ENCODE data around the gene LRRC27.

LRRC27 gene

GRCh38 chr10:132339276-132339675, 7.3 kb downstream of the LRRC27 start:
- no peak for DNase-seq

- no peak for DNase-seq
These were observed 9.0 kb downstream of the LRRC27 start for GRCh38 chr10:132341017-132341416.

GRCh38 chr10:132341781-132342180, 9.8 kb downstream of the LRRC27 start:
- no peak for DNase-seq

GRCh38 chr10:132342553-132342952, 10.6 kb downstream of the LRRC27 start:
- no peak for DNase-seq

- no peak for DNase-seq
These were observed 12.4 kb downstream of the LRRC27 start for GRCh38 chr10:132344386-132344785.

GRCh38 chr10:132345345-132345744, 13.4 kb downstream of the LRRC27 start:
- DNase-seq = no peak

GRCh38 chr10:132346806-132347205, 14.8 kb downstream of the LRRC27 start:
- no peak for DNase-seq

GRCh38 chr10:132347211-132347930, 15.4 kb downstream of the LRRC27 start:
- no peak for DNase-seq

- no peak for DNase-seq
These were observed 15.9 kb downstream of the LRRC27 start for GRCh38 chr10:132347931-132348267.

GRCh38 chr10:132349766-132350165, 17.8 kb downstream of the LRRC27 start:
- no peak for DNase-seq

GRCh38 chr10:132350391-132350790, 18.4 kb downstream of the LRRC27 start:
- DNase-seq = no peak

- DNase-seq = no peak
These were observed 19.0 kb downstream of the LRRC27 start for GRCh38 chr10:132350946-132351345.

- no peak for DNase-seq
These were observed 19.6 kb downstream of the LRRC27 start for GRCh38 chr10:132351611-132352010.

GRCh38 chr10:132352462-132353308, 20.7 kb downstream of the LRRC27 start:
- peak; percentile 79 for DNase-seq

GRCh38 chr10:132353456-132354355, 21.7 kb downstream of the LRRC27 start:
- DNase-seq = no peak

GRCh38 chr10:132354356-132355094, 22.5 kb downstream of the LRRC27 start:
- DNase-seq = no peak

GRCh38 chr10:132355297-132355696, 23.3 kb downstream of the LRRC27 start:
- DNase-seq = no peak

- DNase-seq = no peak
These were observed 23.8 kb downstream of the LRRC27 start for GRCh38 chr10:132355754-132356153.

GRCh38 chr10:132356621-132357195, 24.7 kb downstream of the LRRC27 start:
- DNase-seq = no peak

GRCh38 chr10:132357286-132358058, 25.5 kb downstream of the LRRC27 start:
- DNase-seq = no peak

- DNase-seq = no peak
These were observed 27.5 kb downstream of the LRRC27 start for GRCh38 chr10:132359305-132360040.
